Measurements from ENCODE around the gene AFF2.
"Not testable (repeated sequence)": the region's sequence is repeated elsewhere in the genome, so short reads cannot be mapped to it uniquely, and the experiment has no call there.

The AFF2 gene

GRCh38 chrX:148649145-148649795, 148.9 kb downstream of the AFF2 start:
- no peak for DNase-seq

- DNase-seq: no peak
Measured at GRCh38 chrX:148658115-148658730, 157.8 kb downstream of the AFF2 start.

GRCh38 chrX:148659481-148659880, 159.1 kb downstream of the AFF2 start:
- no peak for DNase-seq

- DNase-seq: no peak
Measured at GRCh38 chrX:148661035-148661434, 160.6 kb downstream of the AFF2 start.

GRCh38 chrX:148662014-148662413, 161.6 kb downstream of the AFF2 start:
- DNase-seq: no peak

GRCh38 chrX:148664171-148664570, 163.8 kb downstream of the AFF2 start:
- no peak for DNase-seq

- DNase-seq: no peak
Measured at GRCh38 chrX:148664995-148665394, 164.6 kb downstream of the AFF2 start.

GRCh38 chrX:148669175-148669574, 168.8 kb downstream of the AFF2 start:
- DNase-seq: not testable (repeated sequence)

GRCh38 chrX:148670277-148670676, 169.9 kb downstream of the AFF2 start:
- no peak for DNase-seq

GRCh38 chrX:148672517-148672916, 172.1 kb downstream of the AFF2 start:
- DNase-seq: no peak

- no peak for DNase-seq
Measured at GRCh38 chrX:148681605-148682004, 181.2 kb downstream of the AFF2 start.

- DNase-seq: no peak
Measured at GRCh38 chrX:148682206-148682605, 181.8 kb downstream of the AFF2 start.

- DNase-seq: no peak
Measured at GRCh38 chrX:148691456-148691855, 191.0 kb downstream of the AFF2 start.

- no peak for DNase-seq
Measured at GRCh38 chrX:148695255-148695654, 194.8 kb downstream of the AFF2 start.

- DNase-seq: no peak
Measured at GRCh38 chrX:148698221-148698620, 197.8 kb downstream of the AFF2 start.

GRCh38 chrX:148700021-148700420, 199.6 kb downstream of the AFF2 start:
- DNase-seq: no peak

GRCh38 chrX:148713981-148714380, 213.6 kb downstream of the AFF2 start:
- no peak for DNase-seq

- no peak for DNase-seq
Measured at GRCh38 chrX:148715361-148715760, 214.9 kb downstream of the AFF2 start.

GRCh38 chrX:148722966-148723365, 222.5 kb downstream of the AFF2 start:
- no peak for DNase-seq

- no peak for DNase-seq
Measured at GRCh38 chrX:148723551-148723950, 223.1 kb downstream of the AFF2 start.

- DNase-seq: no peak
Measured at GRCh38 chrX:148728901-148729300, 228.5 kb downstream of the AFF2 start.

- DNase-seq: no peak
Measured at GRCh38 chrX:148732743-148733142, 232.3 kb downstream of the AFF2 start.

- no peak for DNase-seq
Measured at GRCh38 chrX:148741441-148741840, 241.0 kb downstream of the AFF2 start.

- no peak for DNase-seq
Measured at GRCh38 chrX:148755111-148755510, 254.7 kb downstream of the AFF2 start.

- DNase-seq: no peak
Measured at GRCh38 chrX:148763896-148764295, 263.5 kb downstream of the AFF2 start.

Measured in T1000 (cell line).